Astrocyte (in vitro differentiated cells and primary cell): ENCODE data around the gene IP6K1.

ENCODE experiments used
- CTCF ChIP-seq: IDR thresholded peaks from 2 replicates; pipeline ENCODE4 v1.5.1; 2011; ENCODE audit warnings: low read depth, mild to moderate bottlenecking, inconsistent platforms, low read length, moderate library complexity; ENCODE audit not compliant: insufficient read depth
- EZH2 ChIP-seq: IDR thresholded peaks from 2 replicates; pipeline ENCODE4 v1.6.1; 2012; ENCODE audit warnings: mild to moderate bottlenecking, low read length, inconsistent platforms; ENCODE audit not compliant: insufficient read depth

- TF ChIP-seq EZH2 (no peak), CTCF (no peak)
Observed at GRCh38 chr3:49675912-49676311, 110.4 kb downstream of the IP6K1 start.
